ENCODE measurements around the gene RPS6KA2.

DNA sequence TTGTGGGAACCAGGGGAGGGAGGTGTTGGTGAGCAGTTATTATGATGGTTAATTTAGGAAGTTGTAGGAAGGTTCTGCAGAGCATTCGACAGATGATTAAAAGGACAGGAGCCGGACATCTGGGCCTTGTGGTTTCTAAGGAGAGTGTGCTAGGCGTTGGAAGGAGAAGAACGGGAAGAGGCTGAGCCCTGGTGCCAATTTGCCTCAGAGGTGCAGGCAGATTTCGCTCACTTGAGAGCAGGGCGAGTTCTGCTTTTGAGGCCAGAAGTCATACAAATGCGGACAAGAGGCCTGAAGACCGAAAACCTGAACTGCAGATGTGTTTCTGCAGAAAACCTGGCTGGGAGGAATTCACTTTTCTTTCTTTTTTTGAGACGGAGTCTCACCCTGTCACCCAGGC lies 30.5 kb upstream of the RPS6KA2 start:
- TF ChIP-seq, protein P1, sequence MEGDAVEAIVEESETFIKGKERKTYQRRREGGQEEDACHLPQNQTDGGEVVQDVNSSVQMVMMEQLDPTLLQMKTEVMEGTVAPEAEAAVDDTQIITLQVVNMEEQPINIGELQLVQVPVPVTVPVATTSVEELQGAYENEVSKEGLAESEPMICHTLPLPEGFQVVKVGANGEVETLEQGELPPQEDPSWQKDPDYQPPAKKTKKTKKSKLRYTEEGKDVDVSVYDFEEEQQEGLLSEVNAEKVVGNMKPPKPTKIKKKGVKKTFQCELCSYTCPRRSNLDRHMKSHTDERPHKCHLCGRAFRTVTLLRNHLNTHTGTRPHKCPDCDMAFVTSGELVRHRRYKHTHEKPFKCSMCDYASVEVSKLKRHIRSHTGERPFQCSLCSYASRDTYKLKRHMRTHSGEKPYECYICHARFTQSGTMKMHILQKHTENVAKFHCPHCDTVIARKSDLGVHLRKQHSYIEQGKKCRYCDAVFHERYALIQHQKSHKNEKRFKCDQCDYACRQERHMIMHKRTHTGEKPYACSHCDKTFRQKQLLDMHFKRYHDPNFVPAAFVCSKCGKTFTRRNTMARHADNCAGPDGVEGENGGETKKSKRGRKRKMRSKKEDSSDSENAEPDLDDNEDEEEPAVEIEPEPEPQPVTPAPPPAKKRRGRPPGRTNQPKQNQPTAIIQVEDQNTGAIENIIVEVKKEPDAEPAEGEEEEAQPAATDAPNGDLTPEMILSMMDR (IDR thresholded peaks at IDR 0.05), result no peak
- TF ChIP-seq EZH2 (IDR thresholded peaks at IDR 0.05; ENCODE audit: borderline replicate concordance, insufficient read depth, low read depth, low read length, poor library complexity, severe bottlenecking), result no peak

All from B cell (primary cell).